Ramos (cell line): ENCODE results near the gene SCIN.

Experiments
- in situ Hi-C: fragments of 300-500 bp; cut with MboI; formaldehyde crosslinking; loops from one replicate; pipeline ENCODE4 v1.14.3; 2022; ENCODE audit warnings: low sequenced_read_pairs; ENCODE audit not compliant: unreplicated experiment

SCIN gene

GRCh38 chr7:12609561-12609960 is 39.0 kb downstream of the SCIN start:
- in situ Hi-C loops: no loop called here

DNA sequence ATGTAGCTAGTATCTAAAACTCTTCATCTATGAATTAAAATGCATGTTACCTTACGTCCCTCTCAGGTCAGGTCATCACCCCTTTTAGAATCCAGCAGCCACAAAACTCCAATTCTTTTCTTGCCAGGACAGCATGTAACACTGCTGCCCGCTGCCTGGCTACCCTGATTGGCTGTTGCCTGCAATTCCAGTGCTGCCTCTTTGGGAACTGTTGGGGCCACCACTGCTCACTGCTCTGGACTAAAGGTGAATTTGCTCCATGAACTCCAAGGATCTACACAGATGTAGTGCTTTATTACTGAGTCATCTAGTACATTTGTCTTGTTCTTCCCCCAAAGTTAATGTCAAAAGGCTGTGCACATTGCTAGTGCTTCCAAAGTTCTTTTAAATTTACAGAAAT is 40.4 kb downstream of the SCIN start:
- in situ Hi-C loops: no loop called here

DNA sequence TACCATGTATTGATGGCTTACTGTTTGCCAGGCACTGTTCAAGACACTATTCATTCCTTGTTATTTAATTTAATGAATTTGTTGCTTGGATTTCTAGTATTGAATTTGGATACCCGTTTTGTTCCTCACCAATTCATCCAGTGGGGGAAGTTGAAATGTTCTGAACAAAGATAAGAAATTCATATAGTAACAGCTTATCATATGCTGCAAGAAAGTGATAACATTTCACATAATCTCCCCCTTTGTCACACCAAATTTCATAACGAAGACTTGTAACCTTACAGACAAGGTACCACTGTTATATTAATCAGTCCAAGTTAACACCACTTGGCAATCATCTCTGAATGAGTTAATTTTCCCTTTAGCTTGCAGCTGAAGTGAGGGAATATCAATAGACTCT is 42.1 kb downstream of the SCIN start:
- in situ Hi-C loops: no loop called here

- in situ Hi-C loops: no loop called here
These were observed 49.0 kb downstream of the SCIN start for GRCh38 chr7:12619461-12620069.

DNA sequence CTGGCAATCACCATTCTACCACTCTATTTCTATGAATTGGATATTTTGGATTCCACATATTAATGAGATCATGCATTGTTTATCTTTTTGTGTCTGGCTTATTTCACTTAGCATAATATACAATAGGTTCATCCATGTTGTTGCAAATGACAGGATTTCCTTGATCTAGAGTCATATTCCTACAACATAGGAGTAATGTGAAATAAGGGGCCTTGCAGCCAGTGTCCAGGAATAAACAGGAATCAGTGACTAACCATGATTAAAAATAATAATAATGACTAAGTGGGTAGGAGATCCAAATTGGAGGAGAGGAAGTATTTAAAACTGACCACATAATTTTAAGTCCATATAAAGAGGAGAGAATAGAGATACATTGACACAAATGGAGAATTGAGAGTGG is 49.9 kb downstream of the SCIN start:
- in situ Hi-C loops: no loop called here

DNA sequence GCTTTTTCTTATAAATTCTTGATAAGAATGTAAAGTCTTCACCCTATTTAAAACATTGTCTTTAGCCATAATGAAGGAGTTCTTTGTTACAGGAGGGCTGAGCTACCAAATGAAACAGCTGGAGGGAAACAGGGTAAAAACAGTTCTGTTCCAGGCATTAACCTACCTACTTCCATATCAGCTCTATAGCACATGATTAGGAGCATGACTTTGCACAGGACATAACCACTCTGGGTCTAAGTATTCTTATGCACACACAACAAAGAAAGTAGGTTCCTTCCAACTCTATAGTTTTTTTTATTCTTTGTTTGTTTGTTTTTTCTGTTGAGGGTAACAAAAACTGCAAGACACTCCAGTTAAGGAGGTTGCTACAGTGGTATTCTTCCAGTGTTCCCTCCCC is 52.7 kb downstream of the SCIN start:
- in situ Hi-C loops: no loop called here

- in situ Hi-C loops: no loop called here
These were observed 53.5 kb downstream of the SCIN start for GRCh38 chr7:12623885-12624498.

DNA sequence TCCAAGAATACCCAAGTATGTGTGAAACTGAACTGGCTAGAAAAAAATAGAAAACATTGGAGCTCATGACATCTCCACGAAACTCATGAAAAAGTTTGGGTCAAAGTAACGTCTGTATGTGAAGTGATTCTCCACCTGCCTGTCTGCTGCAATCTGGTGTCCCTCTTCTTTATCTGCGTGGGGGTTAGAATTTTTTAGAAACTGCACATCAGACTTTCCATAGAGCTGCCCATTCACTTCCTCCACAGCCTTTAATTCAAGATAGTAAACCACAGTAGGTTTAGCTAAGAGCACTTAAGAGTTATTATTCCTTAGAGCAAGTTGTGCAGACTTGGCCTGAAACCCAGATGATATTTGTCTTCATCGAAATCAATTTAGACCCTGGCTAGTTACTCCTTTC is 55.3 kb downstream of the SCIN start:
- in situ Hi-C loops: loop anchor here (25.0 kb wide), 1 partner anchor 636 kb away; no protein-coding TSS in a partner anchor

- in situ Hi-C loops: loop anchor here (25.0 kb wide), 1 partner anchor 632 kb away; no protein-coding TSS in a partner anchor
These were observed 59.4 kb downstream of the SCIN start for GRCh38 chr7:12629816-12630512.

DNA sequence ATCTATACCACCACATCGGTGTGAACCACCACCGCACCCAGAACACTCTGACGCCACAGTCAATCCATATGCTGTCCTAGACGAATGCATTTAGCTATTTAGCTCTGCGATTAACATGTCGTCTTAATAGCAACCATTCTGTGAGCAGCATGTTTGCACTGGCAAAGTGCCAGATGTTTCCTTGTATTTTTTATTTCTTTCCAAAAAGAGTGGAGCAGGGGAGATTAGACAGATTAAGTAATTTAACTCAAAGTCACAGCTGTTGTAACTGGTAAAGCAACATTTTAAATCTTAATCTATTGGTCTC is 59.9 kb downstream of the SCIN start:
- in situ Hi-C loops: loop anchor here (25.0 kb wide), 1 partner anchor 632 kb away; no protein-coding TSS in a partner anchor

DNA sequence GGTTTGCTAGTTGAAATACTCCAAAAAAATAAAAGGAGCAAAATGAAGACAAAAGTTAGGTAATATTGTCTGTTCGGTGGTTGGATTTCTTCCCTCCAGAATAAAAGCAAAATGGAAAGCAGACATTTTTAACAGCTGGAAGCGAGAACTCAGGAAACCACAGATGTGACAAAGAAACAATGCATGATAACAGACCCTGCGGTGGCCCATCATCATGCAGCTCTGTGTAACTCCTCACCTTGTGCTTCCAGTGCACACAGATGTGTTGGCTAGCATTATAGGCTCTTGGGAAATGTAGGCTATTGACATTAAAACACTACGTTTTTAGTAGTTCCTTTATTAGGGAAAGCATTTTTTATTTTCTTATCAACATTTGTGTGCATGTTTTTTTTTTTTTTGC is 63.1 kb downstream of the SCIN start:
- in situ Hi-C loops: loop anchor here (25.0 kb wide), 1 partner anchor 629 kb away; no protein-coding TSS in a partner anchor

GRCh38 chr7:12635830-12636229 is 65.3 kb downstream of the SCIN start:
- in situ Hi-C loops: loop anchor here (25.0 kb wide), 1 partner anchor 626 kb away; no protein-coding TSS in a partner anchor

GRCh38 chr7:12637328-12637727 is 66.8 kb downstream of the SCIN start:
- in situ Hi-C loops: loop anchor here (25.0 kb wide), 1 partner anchor 625 kb away; no protein-coding TSS in a partner anchor

DNA sequence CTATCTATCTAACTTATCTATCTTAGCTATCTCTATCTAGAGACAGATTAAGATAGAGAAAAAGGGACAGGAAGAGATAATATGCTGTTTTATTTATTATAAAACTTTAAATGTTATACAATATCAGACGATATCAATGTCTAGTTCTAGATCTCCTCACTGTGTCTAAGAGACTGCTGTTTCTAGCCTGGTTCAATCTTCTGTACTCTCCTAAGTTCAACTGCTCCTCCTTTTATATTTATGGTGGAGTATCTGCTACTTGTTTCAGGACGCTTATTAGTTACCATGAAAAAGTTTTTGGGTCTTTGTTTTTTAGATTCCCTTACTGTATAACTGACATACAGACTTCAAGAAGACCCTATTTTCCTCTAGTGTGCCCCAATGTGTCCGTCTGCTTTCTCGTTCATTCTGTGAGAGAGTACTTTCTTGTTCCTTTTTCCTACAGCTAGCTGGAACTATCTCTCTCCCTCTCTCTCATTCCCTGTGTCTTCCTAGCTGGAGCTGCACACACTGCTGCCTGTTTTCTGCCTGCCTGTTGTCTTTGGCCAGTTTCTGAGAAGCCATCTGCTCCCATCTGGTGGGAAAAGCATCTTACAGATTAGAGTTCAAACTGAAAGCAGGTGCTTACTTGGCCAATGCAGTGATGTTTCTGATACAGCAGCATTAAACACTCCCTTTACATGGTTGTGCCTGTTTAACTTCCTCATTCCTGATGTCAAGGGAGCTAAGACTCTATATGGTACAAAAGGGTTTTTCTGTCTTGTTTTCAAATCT is 67.5 kb downstream of the SCIN start:
- in situ Hi-C loops: loop anchor here (25.0 kb wide), 1 partner anchor 624 kb away; no protein-coding TSS in a partner anchor

- in situ Hi-C loops: loop anchor here (25.0 kb wide), 1 partner anchor 623 kb away; no protein-coding TSS in a partner anchor
These were observed 68.4 kb downstream of the SCIN start for GRCh38 chr7:12638851-12639456.

GRCh38 chr7:12640299-12641096 is 70.0 kb downstream of the SCIN start:
- in situ Hi-C loops: loop anchor here (25.0 kb wide), 1 partner anchor 622 kb away; no protein-coding TSS in a partner anchor

DNA sequence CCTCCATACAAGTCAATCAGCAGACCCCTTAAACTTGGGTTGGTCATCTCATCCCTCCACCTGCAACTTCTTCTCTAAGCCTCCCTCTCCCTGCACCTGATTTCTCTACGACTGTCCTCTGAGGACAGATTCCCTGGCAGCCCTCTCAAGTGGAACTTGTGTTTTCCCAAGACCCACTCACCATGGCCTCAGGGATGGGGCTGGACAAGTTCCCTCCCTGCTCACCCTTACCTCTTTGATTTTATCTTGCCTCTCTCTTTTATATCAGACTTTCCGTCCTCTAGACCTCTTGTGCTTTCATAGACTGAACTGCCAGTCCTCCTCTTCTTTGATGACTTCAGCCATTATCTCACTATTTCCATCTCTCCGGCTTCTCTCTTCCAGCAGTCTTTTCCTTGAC is 70.7 kb downstream of the SCIN start:
- in situ Hi-C loops: loop anchor here (25.0 kb wide), 1 partner anchor 621 kb away; no protein-coding TSS in a partner anchor

DNA sequence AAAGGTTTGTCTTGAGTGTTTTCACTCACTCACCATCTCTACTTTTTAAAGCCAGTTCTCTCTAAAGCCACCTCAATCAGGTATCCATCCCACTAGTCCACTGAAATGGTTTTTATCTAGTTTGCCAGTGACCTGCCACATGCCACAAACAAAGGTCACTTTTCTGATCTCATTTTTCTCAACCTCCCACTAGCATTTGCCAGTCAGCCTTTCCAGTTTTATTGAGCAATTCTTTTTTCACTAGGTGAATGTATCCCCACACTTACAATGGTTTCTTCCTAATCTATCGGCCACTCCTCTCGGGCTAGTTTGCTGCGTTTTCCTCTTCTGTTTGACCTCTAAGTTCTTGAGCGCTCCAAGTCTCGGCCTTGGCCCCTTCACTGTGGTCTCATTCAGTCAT is 72.0 kb downstream of the SCIN start:
- in situ Hi-C loops: loop anchor here (25.0 kb wide), 1 partner anchor 620 kb away; no protein-coding TSS in a partner anchor

DNA sequence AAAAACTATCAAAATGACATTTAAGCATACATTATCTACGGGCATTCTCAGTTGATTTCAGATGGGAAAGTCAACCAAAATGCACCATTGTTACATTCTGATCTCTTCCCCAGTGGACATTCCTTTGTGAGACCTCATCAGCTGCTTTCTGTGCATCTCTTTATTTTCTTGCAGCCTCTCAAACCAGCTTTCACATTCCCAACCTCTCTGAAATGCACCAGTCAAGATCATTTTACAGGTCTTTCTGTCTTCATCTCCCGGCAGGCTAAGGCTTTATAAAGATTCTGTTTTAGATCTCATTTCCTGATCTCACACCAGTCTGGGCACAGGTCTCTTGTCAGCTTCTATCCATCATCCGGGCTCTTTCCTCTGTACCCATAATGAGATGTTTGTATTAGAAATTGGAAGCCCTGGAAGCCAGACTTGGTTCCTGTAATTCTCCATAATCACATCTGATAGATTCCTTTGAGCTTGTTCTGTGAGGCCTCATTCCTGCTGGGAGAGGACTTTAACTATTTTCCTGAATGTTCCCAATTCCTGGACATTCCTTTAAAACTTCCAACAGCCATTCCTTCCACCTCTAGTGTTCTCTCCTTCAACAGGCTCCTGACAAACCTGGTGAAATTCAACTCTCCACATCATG is 72.6 kb downstream of the SCIN start:
- in situ Hi-C loops: loop anchor here (25.0 kb wide), 1 partner anchor 619 kb away; no protein-coding TSS in a partner anchor
